HG03575 (cell line): ENCODE data around the gene OR2H1.
"Not testable (repeated sequence)": the region's sequence is repeated elsewhere in the genome, so short reads cannot be mapped to it uniquely, and the experiment has no call there.

Experiments
- ATAC-seq: cut with Tn5 transposase; IDR thresholded peaks from one replicate; pipeline ENCODE4 v1.9.1; 2021; ENCODE audit not compliant: unreplicated experiment, insufficient number of reproducible peaks, low FRiP score; ENCODE audit errors: extremely low read depth

Gene OR2H1

DNA sequence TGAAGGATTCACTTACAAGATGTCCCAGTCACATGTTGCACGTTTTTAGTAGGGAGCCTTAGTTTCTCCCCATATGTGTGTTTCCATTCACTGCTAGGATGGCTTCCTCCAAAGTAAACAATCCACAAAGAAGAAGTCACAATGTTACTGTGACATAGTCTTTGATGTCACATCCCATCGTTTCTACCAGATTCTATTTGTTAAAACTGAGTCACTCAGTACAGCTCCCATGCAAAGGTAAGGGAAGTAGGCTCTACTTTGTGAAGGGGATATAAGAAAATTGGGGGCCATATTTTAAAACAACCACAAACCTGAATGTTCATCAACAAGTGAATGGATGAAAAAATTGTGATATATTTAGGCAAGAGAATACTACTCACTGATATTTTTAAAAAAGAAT is at the start of gene OR2H1, which contains the start of gene OR11A1:
Gene OR2H1, plus strand, starts transcription at position 185 of the 400 bp plus-strand sequence. CDS start 4,615 bp downstream, outside the sequence.
Gene OR11A1, minus strand, starts transcription at position 101 of the 400 bp plus-strand sequence. CDS start 29,430 bp downstream, outside the sequence.
- ATAC-seq = no peak

DNA sequence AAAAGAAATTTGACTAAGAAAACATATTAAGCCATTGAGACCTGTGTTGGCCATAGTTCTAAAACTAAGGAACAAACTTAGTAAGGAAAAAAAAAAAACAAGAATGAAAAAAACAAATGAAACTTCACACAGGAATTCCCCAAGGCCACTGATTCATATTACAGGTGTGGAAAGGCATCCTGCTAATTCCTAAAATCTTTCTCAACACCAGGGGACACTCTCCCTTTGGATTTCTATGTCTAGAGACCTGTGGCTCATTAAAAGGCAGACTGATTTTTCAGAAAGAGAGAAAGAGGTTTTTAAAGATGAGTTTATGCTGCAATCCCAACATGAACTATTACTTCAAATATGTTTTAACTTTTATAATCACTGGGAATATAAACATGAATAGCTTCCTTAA is 42.4 kb upstream of the OR2H1 start, which contains the start of gene OR12D1:
Gene OR12D1, plus strand, starts transcription at position 341 of the 400 bp plus-strand sequence.
- ATAC-seq = no peak

DNA sequence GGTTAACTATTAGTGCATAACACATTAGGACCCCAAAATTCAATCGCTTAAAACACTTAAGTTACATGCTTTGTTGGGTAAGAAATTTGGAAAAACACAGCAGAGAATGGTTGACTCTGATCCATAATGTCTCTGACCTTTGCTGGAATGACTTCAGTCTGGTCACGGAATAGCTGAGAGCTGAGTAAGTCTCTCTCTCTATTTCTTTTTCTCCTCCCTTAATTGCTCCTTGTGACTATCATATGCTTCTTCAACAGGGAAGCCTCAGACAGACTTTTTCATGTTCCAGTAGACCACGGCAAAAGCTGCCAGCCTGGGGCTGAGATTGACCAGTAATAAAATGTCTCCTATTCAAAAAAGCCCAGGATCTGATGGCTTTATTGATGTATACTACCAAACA is 37.4 kb upstream of the OR2H1 start:
- ATAC-seq = no peak

DNA sequence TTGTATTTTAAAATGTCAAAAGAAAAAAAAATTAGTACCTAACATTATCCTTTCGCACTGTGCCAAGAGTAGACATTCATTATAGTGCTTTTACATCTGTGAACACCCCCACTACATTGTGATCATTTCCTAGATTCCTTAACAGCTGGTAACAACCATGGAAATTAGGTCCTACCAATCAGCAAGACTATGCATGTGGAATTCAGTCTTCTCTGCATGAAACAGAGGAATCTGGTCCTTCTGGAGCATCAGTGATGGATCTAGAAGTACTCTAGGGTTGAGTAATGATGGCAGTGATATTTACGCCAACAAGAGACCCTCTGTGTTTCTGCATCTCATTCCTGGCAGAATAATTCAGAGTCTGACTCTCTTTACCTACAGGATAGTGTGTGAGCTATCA is 32.8 kb upstream of the OR2H1 start:
- no peak for ATAC-seq

DNA sequence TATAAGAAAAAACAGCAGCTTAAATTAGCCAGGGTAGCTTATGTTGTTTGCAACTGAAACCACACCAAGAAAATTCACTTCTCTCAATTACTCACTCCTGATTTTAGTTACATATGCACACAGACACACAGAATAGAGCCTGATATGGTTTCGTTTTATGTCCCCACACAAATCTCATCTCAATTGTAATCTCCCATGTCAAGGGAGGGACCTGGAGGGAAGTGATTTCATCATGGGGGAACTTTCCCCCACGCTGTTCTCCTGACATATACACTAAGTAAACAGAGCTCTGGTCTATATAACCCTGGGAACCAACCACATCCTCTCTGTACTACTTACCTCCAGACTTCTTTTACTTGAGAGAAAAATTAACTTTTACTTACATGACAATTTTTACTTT is 32.4 kb upstream of the OR2H1 start:
- no peak for ATAC-seq

DNA sequence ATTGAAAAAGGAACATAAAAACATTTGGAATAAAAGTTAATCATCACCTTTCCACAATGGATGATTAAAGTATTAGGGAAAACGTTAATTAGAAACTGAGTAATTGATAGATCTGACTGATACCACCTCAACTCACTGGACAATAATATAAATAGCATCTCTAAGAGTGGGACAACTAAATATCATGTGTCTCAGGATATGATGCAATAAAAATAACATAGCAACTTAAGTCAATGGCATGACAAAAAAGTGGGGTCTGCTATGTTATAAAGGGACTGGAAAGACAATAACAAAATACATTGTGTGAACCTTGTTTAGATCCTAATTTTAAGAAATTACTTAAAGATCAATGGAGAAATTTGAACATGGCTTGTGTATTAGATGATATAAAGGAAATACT is 31.9 kb upstream of the OR2H1 start:
- ATAC-seq = no peak

DNA sequence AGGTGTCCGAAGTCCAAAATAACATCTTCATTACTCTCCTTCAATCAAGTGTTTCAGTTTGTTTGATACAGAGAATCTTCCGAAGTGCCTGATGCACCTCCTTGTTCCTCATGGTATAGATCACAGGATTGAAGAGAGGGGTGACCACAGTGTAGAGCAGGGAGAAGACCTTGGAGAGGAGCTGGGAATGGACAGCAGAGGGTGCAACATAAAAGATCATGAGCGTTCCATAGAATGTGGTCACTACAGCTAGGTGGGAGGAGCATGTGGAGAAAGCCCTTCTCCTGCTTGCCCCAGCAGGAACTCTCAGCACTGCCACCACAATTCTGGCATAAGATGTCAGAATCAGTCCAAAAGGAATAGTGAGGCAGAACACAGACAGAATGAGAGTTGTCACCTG is 30.3 kb upstream of the OR2H1 start:
- no peak for ATAC-seq

DNA sequence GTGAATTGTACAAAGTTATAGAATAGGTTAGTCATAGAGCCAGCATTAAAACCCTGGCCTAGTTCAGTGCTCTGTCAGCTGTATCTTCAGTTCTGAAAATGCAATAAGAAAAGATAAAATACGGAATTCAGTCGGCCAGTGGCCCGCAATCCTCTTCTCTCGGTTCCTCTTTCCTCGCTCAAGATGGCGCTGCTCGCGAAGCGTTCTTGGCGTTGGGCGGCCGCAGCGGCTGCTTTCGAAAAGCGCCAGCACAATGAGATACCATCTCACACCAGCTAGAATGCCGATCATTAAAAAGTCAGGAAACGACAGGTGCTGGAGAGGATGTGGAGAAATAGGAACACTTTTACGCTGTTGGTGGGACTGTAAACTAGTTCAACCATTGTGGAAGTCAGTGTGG is 20.2 kb upstream of the OR2H1 start:
- ATAC-seq = not testable (repeated sequence)

DNA sequence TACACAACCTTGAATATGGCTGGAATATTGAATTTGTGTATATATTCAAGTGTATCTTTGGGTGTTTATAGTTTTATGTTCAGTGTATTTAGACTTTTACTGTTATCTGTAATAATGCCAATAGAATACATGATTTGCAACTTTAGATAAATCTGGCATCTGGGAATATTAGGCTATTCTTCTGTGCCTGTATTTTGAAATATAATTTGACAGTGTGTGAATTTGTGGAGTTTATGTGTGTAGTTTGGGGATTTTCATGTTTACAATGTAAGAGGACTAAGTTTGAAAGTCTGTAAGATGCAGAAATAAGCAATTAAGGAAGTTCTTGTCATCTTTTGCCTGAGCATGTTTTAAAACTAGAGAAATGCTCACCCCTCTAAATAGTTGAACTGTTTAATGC is 17.9 kb upstream of the OR2H1 start, which contains the start of gene OR10C1:
Gene OR10C1, plus strand, starts transcription at position 301 of the 400 bp plus-strand sequence. CDS start 710 bp downstream, outside the sequence.
- no peak for ATAC-seq

DNA sequence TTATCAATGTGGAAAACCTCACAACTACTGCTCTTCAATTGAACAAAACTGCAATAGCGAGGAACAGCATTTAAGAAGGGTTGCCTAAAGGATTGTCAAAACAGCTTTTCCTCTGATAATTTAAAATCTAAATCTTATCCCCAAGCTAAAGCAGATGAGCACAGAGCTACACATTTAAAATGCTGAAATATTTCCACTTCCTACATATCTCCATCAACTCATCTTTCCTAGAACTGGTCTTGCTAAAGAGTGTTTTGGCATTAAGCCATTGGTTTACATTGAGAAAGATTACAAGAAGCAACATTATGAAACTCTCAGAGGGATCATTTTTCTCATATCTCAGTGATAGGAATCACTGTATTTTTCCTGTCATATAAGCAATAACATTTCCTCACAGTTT is 14.2 kb upstream of the OR2H1 start:
- ATAC-seq = no peak

DNA sequence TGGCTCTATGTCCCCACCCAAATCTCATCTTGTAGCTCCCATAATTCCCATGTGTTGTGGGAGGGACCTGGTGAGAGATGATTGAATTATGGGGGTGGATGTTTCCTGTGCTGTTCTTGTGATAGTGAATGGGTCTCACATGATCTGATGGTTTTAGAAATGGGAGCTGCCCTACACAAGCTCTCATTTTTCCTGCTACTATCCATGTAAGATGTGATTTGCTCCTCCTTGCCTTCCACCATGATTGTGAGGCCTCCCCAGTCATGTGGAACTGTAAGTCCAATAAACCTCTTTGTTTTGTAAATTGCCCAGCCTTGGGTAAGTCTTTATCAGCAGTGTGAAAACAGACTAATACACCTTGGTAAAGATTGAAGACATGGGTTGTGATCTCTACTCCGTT is 12.9 kb upstream of the OR2H1 start:
- ATAC-seq = not testable (repeated sequence)

DNA sequence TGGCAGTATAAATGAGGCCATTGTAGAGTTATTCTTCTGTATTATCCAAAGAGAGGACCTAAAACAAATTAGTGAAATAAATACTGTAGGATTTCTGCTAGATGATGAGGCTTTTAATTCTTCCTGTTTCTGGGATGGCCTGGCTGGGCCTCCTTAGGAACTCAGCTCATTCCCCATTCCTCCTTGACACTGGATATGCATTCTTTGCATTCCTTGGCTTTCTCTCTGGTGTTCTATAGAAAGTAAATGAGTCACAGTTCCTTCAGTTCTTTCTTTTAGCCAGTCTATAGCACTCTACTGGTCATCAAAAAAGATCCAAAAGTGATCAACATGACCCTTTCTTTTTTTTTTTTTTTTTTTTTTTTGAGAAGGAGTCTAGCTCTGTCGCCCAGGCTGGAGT is 9.3 kb upstream of the OR2H1 start:
- ATAC-seq = no peak

DNA sequence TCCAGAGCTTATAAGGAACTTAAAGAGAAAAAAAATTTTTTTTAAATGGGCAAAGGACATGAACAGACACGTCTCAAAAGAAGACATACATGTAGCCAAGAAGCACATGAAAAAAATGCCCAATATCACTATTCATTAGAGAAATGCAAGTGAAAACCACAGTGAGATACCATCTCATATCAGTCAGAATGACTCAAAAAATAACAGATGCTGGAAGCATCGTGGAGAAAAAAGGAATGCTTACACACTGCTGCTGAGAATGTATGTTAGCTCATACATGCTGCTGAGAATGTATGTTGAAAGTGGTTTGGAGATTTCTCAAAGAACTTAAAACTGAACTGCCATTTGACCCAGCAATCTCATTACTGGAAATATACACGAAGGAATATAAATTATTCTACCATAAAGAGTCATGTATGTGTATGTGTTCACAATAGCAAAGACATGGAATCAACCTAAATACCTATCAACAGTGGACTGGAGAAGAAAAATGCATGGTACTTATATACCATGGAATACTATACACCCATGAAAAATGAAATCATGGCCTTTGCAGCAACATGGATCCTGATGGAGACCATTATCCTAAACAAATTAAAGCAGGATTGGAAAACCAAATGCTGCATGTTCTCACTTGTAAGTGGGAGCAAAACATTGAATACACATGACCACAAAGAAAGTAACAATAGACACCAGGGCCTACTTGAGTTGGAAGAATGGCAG is 5.3 kb upstream of the OR2H1 start:
- no peak for ATAC-seq

DNA sequence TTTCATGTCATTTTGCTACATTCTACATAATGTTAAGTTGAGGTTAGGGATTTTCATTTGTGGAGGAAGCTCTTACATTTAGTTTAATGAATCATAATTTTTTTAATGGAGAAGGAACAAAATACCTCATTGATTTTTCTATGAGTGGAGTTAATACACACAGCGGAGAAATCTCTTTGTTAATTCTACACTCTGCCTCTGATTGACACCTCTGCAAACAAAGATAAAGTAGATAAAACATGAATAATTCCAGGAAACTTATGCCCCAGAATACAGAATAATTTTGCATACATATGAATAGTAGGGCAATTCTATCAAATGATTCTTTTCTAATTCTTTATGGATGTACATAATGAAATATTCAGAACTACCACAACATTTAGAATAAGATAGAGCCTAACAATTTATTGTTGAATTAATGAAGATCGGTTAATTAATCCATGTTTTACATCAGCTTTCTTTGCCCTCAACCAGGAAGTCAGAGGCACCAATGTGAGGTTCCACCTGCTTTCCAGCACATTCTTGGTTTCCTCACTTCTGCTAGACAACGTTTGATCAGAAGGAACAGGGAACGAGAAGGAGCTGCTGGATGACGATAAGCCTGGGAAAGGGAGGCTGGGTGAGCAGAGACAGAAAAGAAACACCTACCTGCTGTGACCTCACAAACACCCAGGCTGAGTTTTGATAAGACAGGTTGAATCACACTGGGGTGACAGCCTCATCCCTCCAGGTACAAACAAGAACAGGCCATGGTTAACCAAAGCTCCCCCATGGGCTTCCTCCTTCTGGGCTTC is 4.3 kb downstream of the OR2H1 start:
- no peak for ATAC-seq

DNA sequence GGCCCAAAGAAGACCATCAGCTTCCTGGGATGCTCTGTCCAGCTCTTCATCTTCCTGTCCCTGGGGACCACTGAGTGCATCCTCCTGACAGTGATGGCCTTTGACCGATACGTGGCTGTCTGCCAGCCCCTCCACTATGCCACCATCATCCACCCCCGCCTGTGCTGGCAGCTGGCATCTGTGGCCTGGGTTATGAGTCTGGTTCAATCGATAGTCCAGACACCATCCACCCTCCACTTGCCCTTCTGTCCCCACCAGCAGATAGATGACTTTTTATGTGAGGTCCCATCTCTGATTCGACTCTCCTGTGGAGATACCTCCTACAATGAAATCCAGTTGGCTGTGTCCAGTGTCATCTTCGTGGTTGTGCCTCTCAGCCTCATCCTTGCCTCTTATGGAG is 5.1 kb downstream of the OR2H1 start:
- ATAC-seq = no peak

DNA sequence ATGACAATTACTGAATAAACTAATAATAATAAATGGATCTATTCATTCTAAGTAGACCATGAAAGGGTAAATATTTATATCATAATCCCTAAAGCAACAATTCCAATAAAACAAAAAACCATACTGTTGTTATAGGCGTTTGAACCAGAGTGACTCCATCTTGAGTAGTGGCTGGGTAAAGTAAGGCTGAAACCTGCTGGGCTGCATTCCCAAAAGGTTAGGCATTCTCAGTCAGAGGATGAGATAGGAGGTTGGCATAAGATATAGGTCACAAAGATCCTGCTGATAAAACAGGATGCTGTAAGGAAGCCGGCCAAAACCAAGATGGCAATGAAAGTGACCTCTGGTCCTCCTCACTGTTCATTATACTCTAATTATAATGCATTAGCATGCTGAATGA is 8.3 kb downstream of the OR2H1 start:
- no peak for ATAC-seq

DNA sequence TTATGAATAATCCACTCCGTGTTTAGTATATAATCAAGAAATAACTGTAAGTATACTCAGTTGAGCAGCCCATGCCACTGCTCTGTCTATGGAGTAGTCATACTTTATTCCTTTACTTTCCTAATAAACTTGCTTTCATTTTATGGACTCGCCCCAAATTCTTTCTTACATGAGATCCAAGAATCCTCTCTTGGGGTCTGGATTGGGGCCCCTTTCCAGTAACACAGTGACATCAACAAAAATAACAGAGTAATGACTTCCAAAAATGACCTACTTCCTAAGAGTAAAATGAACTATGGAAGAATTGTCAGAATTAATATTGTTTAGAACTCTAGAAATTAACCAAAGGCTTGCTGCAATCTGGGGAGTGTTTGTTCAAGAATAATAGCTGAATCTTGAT is 8.8 kb downstream of the OR2H1 start:
- ATAC-seq = no peak

DNA sequence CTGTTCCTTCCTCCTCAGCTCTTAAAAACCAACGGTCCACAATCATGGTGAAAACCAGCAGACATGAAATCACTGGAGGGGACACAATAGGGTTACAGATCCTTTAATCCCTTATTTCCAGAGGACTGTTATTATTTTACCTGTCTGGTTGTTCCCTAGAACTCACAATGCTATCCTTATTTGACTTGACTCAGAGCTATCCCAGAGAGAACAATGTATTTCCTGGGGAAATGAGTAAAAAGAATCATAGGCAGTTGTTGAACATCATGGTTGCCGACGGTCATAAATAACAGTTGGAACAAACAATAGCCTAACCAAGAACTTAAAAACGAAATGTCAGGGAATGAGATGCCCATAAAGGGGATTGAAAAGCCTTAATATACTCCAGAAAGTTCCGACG is 9.3 kb downstream of the OR2H1 start:
- no peak for ATAC-seq

DNA sequence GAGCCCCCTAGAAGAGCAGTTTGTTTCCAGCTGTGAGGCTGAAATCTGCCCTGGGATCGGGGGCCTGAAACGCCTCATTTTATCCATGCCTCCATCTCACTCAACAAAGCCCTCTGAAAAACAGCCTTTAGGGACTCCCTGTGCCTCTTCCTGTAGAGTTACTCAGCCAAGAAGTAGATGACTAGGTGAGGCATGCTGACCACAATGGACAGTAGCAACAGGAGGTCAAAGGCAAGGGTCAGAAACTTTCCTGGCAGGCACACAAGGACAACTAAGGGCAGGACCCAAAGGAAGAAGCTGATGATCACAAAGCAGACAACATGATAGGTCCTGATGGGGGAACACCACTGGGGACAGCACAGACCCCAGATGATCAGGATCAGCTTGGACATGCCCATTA is 18.0 kb downstream of the OR2H1 start:
- no peak for ATAC-seq

DNA sequence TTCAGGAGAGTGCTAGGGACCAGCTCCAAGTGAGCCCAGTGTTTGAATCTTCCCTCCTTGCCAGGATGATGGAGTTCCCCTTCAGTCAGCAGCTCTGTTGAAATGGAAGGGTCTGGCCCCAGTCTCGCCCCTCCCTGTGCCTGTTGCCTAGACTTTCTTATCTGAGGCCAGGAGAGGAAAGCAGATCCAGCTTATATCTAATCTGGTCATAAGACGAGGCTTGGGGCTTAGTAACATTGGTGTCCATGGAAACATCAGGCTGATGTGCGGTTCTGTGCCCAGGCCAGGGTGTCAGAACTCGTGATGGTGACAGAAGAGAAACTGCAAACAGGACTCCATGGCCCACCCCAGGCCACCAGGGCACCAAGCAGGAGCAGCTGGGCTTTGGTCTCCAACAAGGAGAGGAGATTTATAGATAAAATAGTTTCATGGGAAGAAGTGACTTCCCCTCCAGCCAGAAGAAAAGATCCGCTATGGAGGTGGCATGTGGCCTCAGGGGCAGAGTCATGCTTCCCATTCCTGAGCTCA is 21.0 kb downstream of the OR2H1 start:
- no peak for ATAC-seq
